ENCODE results near the gene RASAL3.

RASAL3 gene

GRCh38 chr19:15464394-15465385, at the start of gene RASAL3:
Gene RASAL3, minus strand, starts transcription at chr19:15464544. Its CDS starts 186 bp downstream, at chr19:15464358.
- Mint-ChIP-seq H3K4me3 (peak within 1 kb of the TSS; percentile 90), H3K4me1 (peaks cover 38% of the 10 kb centered on the region), H3K9me3 (no peaks in the 10 kb centered on the region), H3K27ac (peak within 1 kb of the TSS; percentile 83), H3K36me3 (peaks cover 12% of the 10 kb centered on the region), H3K27me3 (peaks cover 10% of the 10 kb centered on the region)
- ATAC-seq (ENCODE audit: low read depth) (peak; percentile 72), DNase-seq (ENCODE audit: low spot score in 2 of 2) (peak; percentile 29)

- no peak overlapping the region for H3K27ac Mint-ChIP-seq
- DNase-seq (ENCODE audit: low spot score in 2 of 2) = no peak
- H3K27me3 Mint-ChIP-seq = peaks cover 19% of the 10 kb centered on the region
- peaks cover 3% of the 10 kb centered on the region for H3K4me1 Mint-ChIP-seq
- H3K36me3 Mint-ChIP-seq = peaks cover 2% of the 10 kb centered on the region
- no peak overlapping the region for H3K4me3 Mint-ChIP-seq
- ATAC-seq (ENCODE audit: low read depth) = no peak
- H3K9me3 Mint-ChIP-seq = no peaks in the 10 kb centered on the region
Measured at GRCh38 chr19:15511671-15512424, 47.5 kb upstream of the RASAL3 start.

- ATAC-seq (ENCODE audit: low read depth) (no peak), DNase-seq (ENCODE audit: low spot score in 2 of 2) (no peak)
- peaks cover 2% of the 10 kb centered on the region for H3K36me3 Mint-ChIP-seq
- H3K27me3 Mint-ChIP-seq = peaks cover 23% of the 10 kb centered on the region
- peak within 1 kb of the TSS; percentile 49 for H3K4me3 Mint-ChIP-seq
- H3K4me1 Mint-ChIP-seq = peaks cover 3% of the 10 kb centered on the region
- peaks cover 2% of the 10 kb centered on the region for H3K9me3 Mint-ChIP-seq
- no peak within 1 kb of the TSS for H3K27ac Mint-ChIP-seq
Measured at GRCh38 chr19:15508035-15508710, 43.8 kb upstream of the RASAL3 start, which contains the start of gene CYP4F22. Gene CYP4F22, plus strand, starts transcription at chr19:15508525. Its CDS starts 16,812 bp downstream, at chr19:15525337.

- no peak for DNase-seq (ENCODE audit: low spot score in 2 of 2)
- peaks cover 3% of the 10 kb centered on the region for H3K4me1 Mint-ChIP-seq
- no peak for ATAC-seq (ENCODE audit: low read depth)
- peaks cover 2% of the 10 kb centered on the region for H3K9me3 Mint-ChIP-seq
- H3K36me3 Mint-ChIP-seq = peaks cover 2% of the 10 kb centered on the region
- no peak overlapping the region for H3K4me3 Mint-ChIP-seq
- H3K27me3 Mint-ChIP-seq = peaks cover 23% of the 10 kb centered on the region
- H3K27ac Mint-ChIP-seq = no peak overlapping the region
Measured at GRCh38 chr19:15507068-15508034, 43.0 kb upstream of the RASAL3 start.

- no peak overlapping the region for H3K27ac Mint-ChIP-seq
- H3K4me3 Mint-ChIP-seq = no peak overlapping the region
- peaks cover 3% of the 10 kb centered on the region for H3K4me1 Mint-ChIP-seq
- H3K36me3 Mint-ChIP-seq = peaks cover 2% of the 10 kb centered on the region
- H3K9me3 Mint-ChIP-seq = peaks cover 2% of the 10 kb centered on the region
- no peak for DNase-seq (ENCODE audit: low spot score in 2 of 2)
- H3K27me3 Mint-ChIP-seq = peaks cover 20% of the 10 kb centered on the region
- ATAC-seq (ENCODE audit: low read depth) = no peak
Measured at GRCh38 chr19:15506074-15506571, 41.8 kb upstream of the RASAL3 start.

- DNase-seq (ENCODE audit: low spot score in 2 of 2) (no peak), ATAC-seq (ENCODE audit: low read depth) (no peak)
- H3K36me3 Mint-ChIP-seq = peaks cover 2% of the 10 kb centered on the region
- H3K9me3 Mint-ChIP-seq = peaks cover 4% of the 10 kb centered on the region
- peaks cover 23% of the 10 kb centered on the region for H3K27me3 Mint-ChIP-seq
- H3K27ac Mint-ChIP-seq = no peak overlapping the region
- no peaks in the 10 kb centered on the region for H3K4me1 Mint-ChIP-seq
- no peak overlapping the region for H3K4me3 Mint-ChIP-seq
Measured at GRCh38 chr19:15502264-15502663, 37.9 kb upstream of the RASAL3 start.

GRCh38 chr19:15501596-15501995, 37.3 kb upstream of the RASAL3 start:
- no peak overlapping the region for H3K27ac Mint-ChIP-seq
- H3K4me1 Mint-ChIP-seq = no peaks in the 10 kb centered on the region
- ATAC-seq (ENCODE audit: low read depth) (no peak), DNase-seq (ENCODE audit: low spot score in 2 of 2) (no peak)
- H3K27me3 Mint-ChIP-seq = peaks cover 20% of the 10 kb centered on the region
- H3K4me3 Mint-ChIP-seq = no peak overlapping the region
- peaks cover 2% of the 10 kb centered on the region for H3K36me3 Mint-ChIP-seq
- peaks cover 4% of the 10 kb centered on the region for H3K9me3 Mint-ChIP-seq

- peaks cover 2% of the 10 kb centered on the region for H3K9me3 Mint-ChIP-seq
- peaks cover 19% of the 10 kb centered on the region for H3K27me3 Mint-ChIP-seq
- no peak overlapping the region for H3K4me3 Mint-ChIP-seq
- no peak for DNase-seq (ENCODE audit: low spot score in 2 of 2)
- ATAC-seq (ENCODE audit: low read depth) = no peak
- H3K36me3 Mint-ChIP-seq = no peaks in the 10 kb centered on the region
- no peaks in the 10 kb centered on the region for H3K4me1 Mint-ChIP-seq
- H3K27ac Mint-ChIP-seq = no peak overlapping the region
Measured at GRCh38 chr19:15498910-15499309, 34.6 kb upstream of the RASAL3 start.

- H3K27me3 Mint-ChIP-seq = peaks cover 19% of the 10 kb centered on the region
- no peak for ATAC-seq (ENCODE audit: low read depth)
- no peaks in the 10 kb centered on the region for H3K4me1 Mint-ChIP-seq
- H3K9me3 Mint-ChIP-seq = peaks cover 2% of the 10 kb centered on the region
- H3K4me3 Mint-ChIP-seq = no peak overlapping the region
- DNase-seq (ENCODE audit: low spot score in 2 of 2) = no peak
- no peak overlapping the region for H3K27ac Mint-ChIP-seq
- no peaks in the 10 kb centered on the region for H3K36me3 Mint-ChIP-seq
Measured at GRCh38 chr19:15498156-15498858, 34.0 kb upstream of the RASAL3 start.

- Mint-ChIP-seq H3K4me1 (no peaks in the 10 kb centered on the region), H3K9me3 (peaks cover 2% of the 10 kb centered on the region), H3K4me3 (no peak overlapping the region), H3K36me3 (no peaks in the 10 kb centered on the region), H3K27me3 (peaks cover 14% of the 10 kb centered on the region), H3K27ac (no peak overlapping the region)
- ATAC-seq (ENCODE audit: low read depth) (no peak), DNase-seq (ENCODE audit: low spot score in 2 of 2) (no peak)
Measured at GRCh38 chr19:15495151-15495550, 30.8 kb upstream of the RASAL3 start.

GRCh38 chr19:15488489-15489226, 24.3 kb upstream of the RASAL3 start:
- ATAC-seq (ENCODE audit: low read depth) (no peak), DNase-seq (ENCODE audit: low spot score in 2 of 2) (no peak)
- Mint-ChIP-seq H3K27ac (no peak overlapping the region), H3K27me3 (no peaks in the 10 kb centered on the region), H3K4me1 (no peaks in the 10 kb centered on the region), H3K36me3 (no peaks in the 10 kb centered on the region), H3K4me3 (no peak overlapping the region), H3K9me3 (peaks cover 2% of the 10 kb centered on the region)

- no peak overlapping the region for H3K27ac Mint-ChIP-seq
- H3K4me3 Mint-ChIP-seq = no peak overlapping the region
- no peaks in the 10 kb centered on the region for H3K27me3 Mint-ChIP-seq
- ATAC-seq (ENCODE audit: low read depth) (no peak), DNase-seq (ENCODE audit: low spot score in 2 of 2) (no peak)
- no peaks in the 10 kb centered on the region for H3K4me1 Mint-ChIP-seq
- H3K36me3 Mint-ChIP-seq = no peaks in the 10 kb centered on the region
- peaks cover 2% of the 10 kb centered on the region for H3K9me3 Mint-ChIP-seq
Measured at GRCh38 chr19:15487038-15487437, 22.7 kb upstream of the RASAL3 start.
